ENCODE results near the gene DLGAP1.

- TF ChIP-seq, protein P1, sequence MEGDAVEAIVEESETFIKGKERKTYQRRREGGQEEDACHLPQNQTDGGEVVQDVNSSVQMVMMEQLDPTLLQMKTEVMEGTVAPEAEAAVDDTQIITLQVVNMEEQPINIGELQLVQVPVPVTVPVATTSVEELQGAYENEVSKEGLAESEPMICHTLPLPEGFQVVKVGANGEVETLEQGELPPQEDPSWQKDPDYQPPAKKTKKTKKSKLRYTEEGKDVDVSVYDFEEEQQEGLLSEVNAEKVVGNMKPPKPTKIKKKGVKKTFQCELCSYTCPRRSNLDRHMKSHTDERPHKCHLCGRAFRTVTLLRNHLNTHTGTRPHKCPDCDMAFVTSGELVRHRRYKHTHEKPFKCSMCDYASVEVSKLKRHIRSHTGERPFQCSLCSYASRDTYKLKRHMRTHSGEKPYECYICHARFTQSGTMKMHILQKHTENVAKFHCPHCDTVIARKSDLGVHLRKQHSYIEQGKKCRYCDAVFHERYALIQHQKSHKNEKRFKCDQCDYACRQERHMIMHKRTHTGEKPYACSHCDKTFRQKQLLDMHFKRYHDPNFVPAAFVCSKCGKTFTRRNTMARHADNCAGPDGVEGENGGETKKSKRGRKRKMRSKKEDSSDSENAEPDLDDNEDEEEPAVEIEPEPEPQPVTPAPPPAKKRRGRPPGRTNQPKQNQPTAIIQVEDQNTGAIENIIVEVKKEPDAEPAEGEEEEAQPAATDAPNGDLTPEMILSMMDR (IDR thresholded peaks at IDR 0.05), result no peak
- TF ChIP-seq POLR2A (IDR thresholded peaks at IDR 0.05), result no peak
Observed at GRCh38 chr18:3675446-3675845, 779.7 kb downstream of the DLGAP1 start.
